ENCODE measurements around the gene TM4SF1.
"Not testable (repeated sequence)": the region's sequence is repeated elsewhere in the genome, so short reads cannot be mapped to it uniquely, and the experiment has no call there.

GRCh38 chr3:149380220-149380619, 2.8 kb upstream of the TM4SF1 start:
- TF ChIP-seq, protein P1, sequence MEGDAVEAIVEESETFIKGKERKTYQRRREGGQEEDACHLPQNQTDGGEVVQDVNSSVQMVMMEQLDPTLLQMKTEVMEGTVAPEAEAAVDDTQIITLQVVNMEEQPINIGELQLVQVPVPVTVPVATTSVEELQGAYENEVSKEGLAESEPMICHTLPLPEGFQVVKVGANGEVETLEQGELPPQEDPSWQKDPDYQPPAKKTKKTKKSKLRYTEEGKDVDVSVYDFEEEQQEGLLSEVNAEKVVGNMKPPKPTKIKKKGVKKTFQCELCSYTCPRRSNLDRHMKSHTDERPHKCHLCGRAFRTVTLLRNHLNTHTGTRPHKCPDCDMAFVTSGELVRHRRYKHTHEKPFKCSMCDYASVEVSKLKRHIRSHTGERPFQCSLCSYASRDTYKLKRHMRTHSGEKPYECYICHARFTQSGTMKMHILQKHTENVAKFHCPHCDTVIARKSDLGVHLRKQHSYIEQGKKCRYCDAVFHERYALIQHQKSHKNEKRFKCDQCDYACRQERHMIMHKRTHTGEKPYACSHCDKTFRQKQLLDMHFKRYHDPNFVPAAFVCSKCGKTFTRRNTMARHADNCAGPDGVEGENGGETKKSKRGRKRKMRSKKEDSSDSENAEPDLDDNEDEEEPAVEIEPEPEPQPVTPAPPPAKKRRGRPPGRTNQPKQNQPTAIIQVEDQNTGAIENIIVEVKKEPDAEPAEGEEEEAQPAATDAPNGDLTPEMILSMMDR (IDR thresholded peaks at IDR 0.05) = not testable (repeated sequence)
- TF ChIP-seq POLR2A (IDR thresholded peaks at IDR 0.05) = not testable (repeated sequence)
